Ascending aorta (tissue), 2 donors: ENCODE measurements around the gene HOXB4. TPM values are rescaled to one million over a fixed set of nuclear protein-coding genes. Genes with fewer than 3 reads are reported as not detected.

Experiments used
- DNase-seq, 2 donors: peaks; one replicate each; pipeline ENCODE4 v3.0.0-alpha.2; 2019; ENCODE audit warnings: low spot score in 2 of 2
- H3K27ac ChIP-seq, 2 donors: fragments of 200-600 bp; sonication (generic); one replicate each; pipeline ENCODE4 v1.5.1; 2016 to 2017; ENCODE audit warnings: mild to moderate bottlenecking in 1 of 2
- H3K27me3 ChIP-seq: fragments of 200-600 bp; sonication (generic); one replicate; pipeline ENCODE4 v1.5.1; 2017
- H3K36me3 ChIP-seq, 2 donors: fragments of 200-600 bp; sonication (generic); one replicate each; pipeline ENCODE4 v1.5.1; 2016
- H3K4me1 ChIP-seq, 2 donors: fragments of 200-600 bp; sonication (generic); one replicate each; pipeline ENCODE4 v1.5.1; 2016 to 2017; ENCODE audit warnings: mild to moderate bottlenecking in 1 of 2
- H3K4me3 ChIP-seq, 2 donors: fragments of 200-600 bp; sonication (generic); one replicate each; pipeline ENCODE4 v1.5.1; 2016 to 2017; ENCODE audit warnings: mild to moderate bottlenecking in 1 of 2
- H3K9me3 ChIP-seq, 2 donors: fragments of 200-600 bp; sonication (generic); one replicate each; pipeline ENCODE4 v1.5.1; 2016
- intact Hi-C: fragments of 100-400 bp; cut with DNase I; formaldehyde crosslinking; loops from one replicate; pipeline ENCODE4 v1.15.1; 2023
- total RNA-seq: library from RNA; depleted of rRNA; stranded (reverse); fragments of >200 nt; gene quantifications from one replicate; pipeline ENCODE4 v1.1.0, GENCODE V29; 2016
- TF ChIP-seq, protein P1 (sequence below), 3 experiments: fragments of 200-600 bp in 2 of 3; fragments of 450-650 bp in 1 of 3; sonication (generic) in 2 of 3; IDR thresholded peaks; one replicate each; pipeline ENCODE4 v1.5.1; 2016 to 2019; ENCODE audit warnings: antibody characterized with exemption in 3 of 3, mild to moderate bottlenecking in 1 of 3, moderate library complexity in 1 of 3

HOXB4 gene
- total RNA-seq, 1 donor from 2014 or later: 20.4 TPM

- DNase-seq: no peak
- TF ChIP-seq, protein P1, sequence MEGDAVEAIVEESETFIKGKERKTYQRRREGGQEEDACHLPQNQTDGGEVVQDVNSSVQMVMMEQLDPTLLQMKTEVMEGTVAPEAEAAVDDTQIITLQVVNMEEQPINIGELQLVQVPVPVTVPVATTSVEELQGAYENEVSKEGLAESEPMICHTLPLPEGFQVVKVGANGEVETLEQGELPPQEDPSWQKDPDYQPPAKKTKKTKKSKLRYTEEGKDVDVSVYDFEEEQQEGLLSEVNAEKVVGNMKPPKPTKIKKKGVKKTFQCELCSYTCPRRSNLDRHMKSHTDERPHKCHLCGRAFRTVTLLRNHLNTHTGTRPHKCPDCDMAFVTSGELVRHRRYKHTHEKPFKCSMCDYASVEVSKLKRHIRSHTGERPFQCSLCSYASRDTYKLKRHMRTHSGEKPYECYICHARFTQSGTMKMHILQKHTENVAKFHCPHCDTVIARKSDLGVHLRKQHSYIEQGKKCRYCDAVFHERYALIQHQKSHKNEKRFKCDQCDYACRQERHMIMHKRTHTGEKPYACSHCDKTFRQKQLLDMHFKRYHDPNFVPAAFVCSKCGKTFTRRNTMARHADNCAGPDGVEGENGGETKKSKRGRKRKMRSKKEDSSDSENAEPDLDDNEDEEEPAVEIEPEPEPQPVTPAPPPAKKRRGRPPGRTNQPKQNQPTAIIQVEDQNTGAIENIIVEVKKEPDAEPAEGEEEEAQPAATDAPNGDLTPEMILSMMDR (IDR thresholded peaks at IDR 0.05): no peak
- Histone ChIP-seq H3K4me3 (peak within 1 kb of the TSS; percentile 76 to 83), H3K27ac (peak within 1 kb of the TSS; percentile 93 to 97), H3K36me3 (peaks cover 1 to 13% of the 10 kb centered on the region in 2 donors), H3K27me3 (no peaks in the 10 kb centered on the region), H3K9me3 (no peaks in the 10 kb centered on the region), H3K4me1 (peaks cover 6 to 47% of the 10 kb centered on the region in 2 donors)
- intact Hi-C loops: no loop called here
Observed at GRCh38 chr17:48545022-48545375, 33.2 kb downstream of the HOXB4 start, which contains the start of gene HOXB2. HOXB2 (minus strand) TSS chr17:48545109; CDS start chr17:48544911, 198 bp downstream.

DNA sequence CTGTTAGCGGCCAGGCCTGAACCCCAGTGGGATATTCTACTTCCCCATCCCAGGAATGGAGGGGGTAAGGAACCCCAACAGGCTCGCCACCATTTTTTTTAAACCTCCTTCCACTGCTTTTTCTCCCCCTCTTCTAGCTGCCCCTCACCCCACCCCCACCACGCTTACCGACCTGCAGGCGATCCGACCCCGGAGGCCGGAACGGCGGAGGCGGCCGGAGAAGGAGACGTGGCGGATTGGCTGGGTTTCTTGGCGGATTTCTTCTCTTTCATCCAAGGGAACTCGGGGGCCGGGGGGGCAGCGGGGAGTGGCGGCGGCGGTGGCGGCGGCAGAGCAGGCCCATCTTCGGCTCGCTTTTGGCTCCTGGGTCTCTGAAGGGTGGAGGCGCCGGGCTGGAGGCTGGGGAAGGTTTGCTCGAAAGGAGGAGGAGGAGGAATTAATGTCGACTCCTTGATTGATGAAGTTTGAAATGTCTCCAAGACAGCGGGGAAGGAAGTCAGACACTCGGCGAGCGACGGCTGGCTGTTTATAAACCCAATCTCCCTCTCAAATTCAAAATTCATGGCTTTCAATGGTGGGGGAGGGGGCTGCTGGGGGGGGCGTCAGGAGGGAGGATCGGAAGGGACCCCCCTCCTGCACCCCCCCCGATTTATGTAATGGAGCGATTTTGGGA lies 33.7 kb downstream of the HOXB4 start:
- Histone ChIP-seq H3K36me3 (peaks cover 0 to 9% of the 10 kb centered on the region in 2 donors), H3K4me1 (peaks cover 6 to 45% of the 10 kb centered on the region in 2 donors), H3K27ac (peak overlapping the region; percentile 93 to 97), H3K27me3 (no peaks in the 10 kb centered on the region), H3K4me3 (peak overlapping the region; percentile 76 to 83), H3K9me3 (no peaks in the 10 kb centered on the region)
- intact Hi-C loops: loop anchor here (1.0 to 5.0 kb wide), 3 partner anchors 33 to 517 kb away; no protein-coding TSS in a partner anchor
- peak; percentile 55 to 95 for DNase-seq
- TF ChIP-seq, protein P1 (IDR thresholded peaks at IDR 0.05): no peak

DNA sequence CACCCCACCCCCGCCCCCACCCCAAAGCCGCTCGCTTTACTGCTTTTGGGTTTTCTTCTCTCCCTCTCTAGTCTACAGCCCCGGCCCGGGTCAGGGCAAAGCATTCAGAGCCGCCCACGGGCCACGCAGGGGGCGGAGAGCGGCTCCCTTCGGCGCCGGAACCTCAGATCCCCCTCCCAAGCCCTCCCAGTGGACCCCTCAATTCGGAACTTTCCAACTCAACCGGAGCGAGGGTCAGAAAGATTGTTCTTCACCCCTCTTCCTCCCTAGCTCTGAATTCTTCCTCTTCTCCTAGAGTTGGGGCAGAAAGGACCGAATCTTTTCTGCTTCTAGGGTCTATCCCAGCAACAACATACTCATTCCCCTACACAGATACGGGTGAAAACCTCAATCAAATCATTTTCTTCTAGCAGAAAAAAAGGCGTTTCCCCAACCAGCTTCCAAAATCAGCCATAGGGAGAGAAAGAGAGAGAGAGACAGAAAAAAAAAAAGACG lies 34.2 kb downstream of the HOXB4 start:
- TF ChIP-seq, protein P1 (IDR thresholded peaks at IDR 0.05): no peak
- Histone ChIP-seq H3K4me1 (peaks cover 6 to 42% of the 10 kb centered on the region in 2 donors), H3K4me3 (peak overlapping the region; percentile 76 to 83), H3K27me3 (no peaks in the 10 kb centered on the region), H3K9me3 (no peaks in the 10 kb centered on the region), H3K36me3 (peaks cover 0 to 7% of the 10 kb centered on the region in 2 donors), H3K27ac (peak overlapping the region; percentile 93 to 97)
- no peak for DNase-seq
- intact Hi-C loops: loop anchor here (1.0 to 5.0 kb wide), 3 partner anchors 33 to 517 kb away; no protein-coding TSS in a partner anchor

- intact Hi-C loops: loop anchor here (5.0 kb wide), 2 partner anchors 51 to 516 kb away; no protein-coding TSS in a partner anchor
- Histone ChIP-seq H3K4me1 (peaks cover 6 to 38% of the 10 kb centered on the region in 2 donors), H3K9me3 (no peaks in the 10 kb centered on the region), H3K27me3 (no peaks in the 10 kb centered on the region), H3K36me3 (peaks cover 0 to 7% of the 10 kb centered on the region in 2 donors), H3K4me3 (peak overlapping the region; percentile 76 to 83), H3K27ac (peak overlapping the region; percentile 93 to 97)
- TF ChIP-seq, protein P1 (IDR thresholded peaks at IDR 0.05): peak; percentile 10 to 23 (median 12)
- no peak for DNase-seq
Observed at GRCh38 chr17:48543107-48543853, 34.9 kb downstream of the HOXB4 start.

DNA sequence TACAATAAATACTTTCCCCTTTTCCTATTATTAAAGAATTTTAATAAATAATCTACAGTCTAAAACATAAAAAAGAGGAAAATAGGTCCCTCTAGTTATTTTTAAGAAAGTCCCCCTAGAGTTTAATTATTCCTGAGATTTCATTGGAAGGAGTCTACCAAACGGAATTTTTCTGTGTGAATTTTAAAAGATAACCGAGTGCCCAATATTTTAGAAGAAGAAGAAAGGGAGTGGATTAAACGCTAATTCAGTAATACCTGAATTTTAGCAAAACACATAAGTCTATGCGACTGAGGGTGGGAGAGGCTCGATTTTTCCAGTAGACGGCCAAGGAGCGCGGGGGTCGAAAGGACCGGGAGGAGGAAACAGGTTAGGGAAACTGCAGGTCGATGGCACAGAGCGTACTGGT lies 35.4 kb downstream of the HOXB4 start:
- Histone ChIP-seq H3K4me1 (peaks cover 6 to 34% of the 10 kb centered on the region in 2 donors), H3K4me3 (peak overlapping the region; percentile 76 to 83), H3K9me3 (no peaks in the 10 kb centered on the region), H3K36me3 (peaks cover 0 to 7% of the 10 kb centered on the region in 2 donors), H3K27me3 (no peaks in the 10 kb centered on the region), H3K27ac (peak overlapping the region; percentile 93 to 97)
- intact Hi-C loops: loop anchor here (5.0 kb wide), 2 partner anchors 50 to 515 kb away; no protein-coding TSS in a partner anchor
- TF ChIP-seq, protein P1 (IDR thresholded peaks at IDR 0.05): no peak
- DNase-seq: no peak
